Osteocyte (in vitro differentiated cells): ENCODE results near the gene PTPRN2. TPM values are rescaled to one million over a fixed set of nuclear protein-coding genes. Genes with fewer than 3 reads are reported as not detected.
"Not testable (repeated sequence)": the region's sequence is repeated elsewhere in the genome, so short reads cannot be mapped to it uniquely, and the experiment has no call there.

Experiments
- DNase-seq: peaks from one replicate; pipeline ENCODE4 v3.0.0; 2021; ENCODE audit warnings: mixed read lengths; ENCODE audit not compliant: unreplicated experiment; ENCODE audit errors: extremely low spot score
- H3K27ac Mint-ChIP-seq: one replicate; pipeline ENCODE4 v1.8.0; 2021; ENCODE audit warnings: mild to moderate bottlenecking, mixed read lengths; ENCODE audit not compliant: unreplicated experiment
- H3K27me3 Mint-ChIP-seq: one replicate; pipeline ENCODE4 v1.8.0; 2021; ENCODE audit warnings: mixed read lengths; ENCODE audit not compliant: unreplicated experiment
- H3K36me3 Mint-ChIP-seq: one replicate; pipeline ENCODE4 v1.8.0; 2021; ENCODE audit warnings: mixed read lengths; ENCODE audit not compliant: unreplicated experiment
- H3K4me1 Mint-ChIP-seq: one replicate; pipeline ENCODE4 v1.8.0; 2021; ENCODE audit warnings: mixed read lengths; ENCODE audit not compliant: unreplicated experiment
- H3K4me3 Mint-ChIP-seq: one replicate; pipeline ENCODE4 v1.8.0; 2021; ENCODE audit warnings: mild to moderate bottlenecking, moderate library complexity, mixed read lengths; ENCODE audit not compliant: unreplicated experiment
- H3K9me3 Mint-ChIP-seq: one replicate; pipeline ENCODE4 v1.8.0; 2021; ENCODE audit warnings: mixed read lengths; ENCODE audit not compliant: unreplicated experiment
- total RNA-seq: library from RNA; stranded (reverse); gene quantifications from 2 replicates; pipeline ENCODE4 v1.2.1, GENCODE V29; 2021
- TF ChIP-seq, protein P1 (sequence below): fragments of 200-600 bp; sonication (generic); IDR thresholded peaks from 2 replicates; pipeline ENCODE4 v1.5.0; 2021; ENCODE audit warnings: antibody characterized with exemption, mild to moderate bottlenecking, moderate library complexity

The PTPRN2 gene
- total RNA-seq, 1 donor from 2014 or later, result 0.59 TPM

DNA sequence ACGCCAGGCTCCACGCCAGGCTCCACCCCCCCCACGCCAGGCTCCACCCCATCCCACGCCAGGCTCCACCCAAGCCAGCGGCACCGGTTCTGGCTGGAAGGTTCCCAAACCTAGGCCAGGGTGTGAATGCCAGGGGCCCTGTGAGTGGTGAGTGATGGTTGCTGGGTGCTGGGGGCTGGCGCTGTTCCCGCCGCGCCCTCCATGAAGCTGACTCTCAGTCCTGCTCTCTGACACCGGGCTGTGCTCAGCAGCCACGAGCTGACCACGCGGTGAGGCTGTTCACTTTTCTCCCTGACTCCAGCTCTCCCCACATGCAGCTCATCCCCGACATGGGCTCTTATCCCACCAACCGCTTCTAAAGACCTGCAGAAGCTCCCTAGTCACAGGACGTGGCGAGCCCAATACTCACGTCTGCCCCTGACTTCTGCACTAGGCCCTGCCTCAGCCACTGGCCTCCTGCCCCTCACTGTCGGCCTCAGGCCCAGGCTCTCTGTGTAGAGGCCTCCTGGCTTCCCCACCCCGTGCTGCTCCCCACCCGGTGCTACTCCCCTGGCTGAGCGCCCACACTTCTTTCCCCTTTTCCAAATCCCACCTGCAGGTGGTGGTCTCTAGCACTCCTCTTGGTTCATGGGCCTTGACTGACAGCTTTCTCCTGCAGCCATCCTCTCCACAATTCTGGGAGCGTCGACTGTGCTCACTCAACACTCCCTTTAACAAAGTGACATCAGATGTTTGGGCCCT is 603.0 kb downstream of the PTPRN2 start:
- Mint-ChIP-seq H3K27ac (no peak overlapping the region), H3K9me3 (peaks cover 7% of the 10 kb centered on the region), H3K27me3 (no peaks in the 10 kb centered on the region), H3K36me3 (no peaks in the 10 kb centered on the region), H3K4me3 (no peak overlapping the region), H3K4me1 (no peaks in the 10 kb centered on the region)
- DNase-seq, result no peak
- TF ChIP-seq, protein P1, sequence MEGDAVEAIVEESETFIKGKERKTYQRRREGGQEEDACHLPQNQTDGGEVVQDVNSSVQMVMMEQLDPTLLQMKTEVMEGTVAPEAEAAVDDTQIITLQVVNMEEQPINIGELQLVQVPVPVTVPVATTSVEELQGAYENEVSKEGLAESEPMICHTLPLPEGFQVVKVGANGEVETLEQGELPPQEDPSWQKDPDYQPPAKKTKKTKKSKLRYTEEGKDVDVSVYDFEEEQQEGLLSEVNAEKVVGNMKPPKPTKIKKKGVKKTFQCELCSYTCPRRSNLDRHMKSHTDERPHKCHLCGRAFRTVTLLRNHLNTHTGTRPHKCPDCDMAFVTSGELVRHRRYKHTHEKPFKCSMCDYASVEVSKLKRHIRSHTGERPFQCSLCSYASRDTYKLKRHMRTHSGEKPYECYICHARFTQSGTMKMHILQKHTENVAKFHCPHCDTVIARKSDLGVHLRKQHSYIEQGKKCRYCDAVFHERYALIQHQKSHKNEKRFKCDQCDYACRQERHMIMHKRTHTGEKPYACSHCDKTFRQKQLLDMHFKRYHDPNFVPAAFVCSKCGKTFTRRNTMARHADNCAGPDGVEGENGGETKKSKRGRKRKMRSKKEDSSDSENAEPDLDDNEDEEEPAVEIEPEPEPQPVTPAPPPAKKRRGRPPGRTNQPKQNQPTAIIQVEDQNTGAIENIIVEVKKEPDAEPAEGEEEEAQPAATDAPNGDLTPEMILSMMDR, result no peak

DNA sequence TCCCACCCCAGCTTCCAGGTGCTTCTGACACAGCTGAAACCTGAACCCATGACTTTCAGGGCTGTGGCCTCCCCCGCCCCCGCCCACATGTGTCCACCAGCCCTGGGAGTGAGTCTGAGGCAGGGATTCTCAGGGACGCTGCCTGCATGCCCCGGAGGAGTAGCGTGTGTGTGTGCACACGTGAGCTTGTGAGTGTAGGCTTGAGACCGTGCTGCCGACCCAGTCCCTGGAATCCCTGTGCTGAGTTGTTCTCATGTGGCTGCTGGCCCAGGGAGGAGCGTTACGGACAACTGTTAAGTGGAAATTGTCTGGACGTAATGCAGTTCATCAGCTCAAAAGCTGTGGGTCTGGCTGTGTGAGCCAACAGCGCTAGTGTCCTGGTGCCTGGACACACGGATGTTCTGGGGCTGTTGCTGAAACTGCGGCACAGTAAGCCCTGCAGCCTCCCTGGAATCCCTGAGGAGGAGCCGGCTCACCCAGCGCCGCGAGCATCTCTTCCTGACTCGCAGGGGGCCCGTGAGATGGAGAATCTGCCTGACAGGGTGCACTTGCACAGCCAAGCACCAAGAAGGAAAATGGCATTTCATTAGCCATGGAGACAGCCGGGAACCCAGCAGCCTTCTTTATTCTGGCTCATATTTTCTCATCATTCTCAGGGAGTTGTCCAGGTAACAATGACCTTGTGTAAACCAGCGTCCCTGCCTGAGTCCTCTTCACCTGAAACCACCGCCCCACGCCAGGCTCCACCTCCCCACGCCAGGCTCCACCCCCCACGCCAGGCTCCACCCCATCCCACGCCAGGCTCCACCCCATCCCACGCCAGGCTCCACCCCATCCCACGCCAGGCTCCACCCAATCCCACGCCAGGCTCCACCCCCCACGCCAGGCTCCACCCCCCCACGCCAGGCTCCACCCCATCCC is 603.9 kb downstream of the PTPRN2 start:
- DNase-seq, result no peak
- Mint-ChIP-seq H3K27me3 (no peaks in the 10 kb centered on the region), H3K9me3 (peaks cover 7% of the 10 kb centered on the region), H3K27ac (no peak overlapping the region), H3K4me3 (no peak overlapping the region), H3K4me1 (no peaks in the 10 kb centered on the region), H3K36me3 (no peaks in the 10 kb centered on the region)
- TF ChIP-seq, protein P1, result no peak

DNA sequence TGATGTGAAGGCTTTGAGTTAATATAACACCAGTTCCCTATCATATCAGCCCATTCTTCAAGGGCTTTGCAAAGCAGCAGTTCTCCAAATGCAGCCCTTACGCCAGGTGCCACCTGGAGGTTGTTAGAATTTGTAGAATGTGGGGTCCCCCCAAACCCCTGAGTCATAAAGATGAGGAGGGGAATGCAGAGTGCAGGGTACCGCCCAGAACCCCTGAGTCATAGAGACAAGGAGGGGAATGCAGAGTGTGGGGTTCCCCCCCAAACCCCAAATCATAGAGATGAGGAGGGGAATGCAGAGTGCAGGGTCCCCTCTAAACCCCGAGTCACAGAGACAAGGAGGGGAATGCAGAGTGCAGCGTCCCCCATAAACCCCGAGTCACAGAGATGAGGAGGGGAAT is 605.8 kb downstream of the PTPRN2 start:
- H3K36me3 Mint-ChIP-seq, result no peaks in the 10 kb centered on the region
- TF ChIP-seq, protein P1, result no peak
- no peaks in the 10 kb centered on the region for H3K4me1 Mint-ChIP-seq
- H3K9me3 Mint-ChIP-seq, result peaks cover 13% of the 10 kb centered on the region
- H3K4me3 Mint-ChIP-seq, result no peak overlapping the region
- no peak overlapping the region for H3K27ac Mint-ChIP-seq
- DNase-seq, result no peak
- H3K27me3 Mint-ChIP-seq, result no peaks in the 10 kb centered on the region

DNA sequence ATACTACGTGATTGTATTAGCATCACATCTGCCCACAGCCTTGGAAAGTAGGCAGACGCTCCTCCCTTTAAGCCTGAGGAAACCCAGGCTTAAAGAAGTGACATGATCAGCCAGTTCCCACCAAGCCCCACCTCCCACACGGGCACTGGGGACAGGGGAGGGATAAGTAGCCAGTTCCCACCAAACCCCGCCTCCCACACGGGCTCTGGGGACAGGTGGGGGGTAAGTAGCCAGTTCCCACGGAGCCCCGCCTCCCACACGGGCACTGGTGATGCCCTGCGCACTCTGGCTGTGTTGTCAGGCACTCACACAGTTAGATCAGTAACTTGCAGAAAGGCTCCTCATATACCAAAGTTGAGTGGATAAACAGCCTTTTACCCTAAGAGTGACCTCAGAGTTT is 606.8 kb downstream of the PTPRN2 start:
- TF ChIP-seq, protein P1, result no peak
- Mint-ChIP-seq H3K4me1 (no peaks in the 10 kb centered on the region), H3K4me3 (no peak overlapping the region), H3K9me3 (peaks cover 20% of the 10 kb centered on the region), H3K27me3 (no peaks in the 10 kb centered on the region), H3K27ac (no peak overlapping the region), H3K36me3 (no peaks in the 10 kb centered on the region)
- DNase-seq, result no peak

DNA sequence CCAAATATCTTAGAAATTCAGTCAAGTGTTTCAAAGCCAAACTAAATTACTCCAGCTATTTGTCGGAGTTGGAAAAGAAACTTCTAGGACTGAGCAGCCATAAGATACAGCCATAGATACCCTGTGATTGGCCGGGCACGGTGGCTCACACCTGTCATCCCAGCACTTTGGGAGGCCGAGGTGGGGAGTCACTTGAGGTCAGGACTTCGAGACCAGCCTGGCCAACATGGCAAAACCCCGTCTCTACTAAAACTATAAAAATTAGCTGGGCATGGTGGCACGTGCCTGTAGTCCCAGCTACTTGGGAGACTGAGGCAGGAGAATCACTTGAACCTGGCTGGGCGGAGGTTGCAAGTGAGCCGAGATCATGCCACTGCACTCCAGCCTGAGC is 607.3 kb downstream of the PTPRN2 start:
- H3K36me3 Mint-ChIP-seq, H3K4me1 Mint-ChIP-seq, H3K27ac Mint-ChIP-seq, H3K4me3 Mint-ChIP-seq, DNase-seq, H3K27me3 Mint-ChIP-seq: not testable (repeated sequence)
- H3K9me3 Mint-ChIP-seq, result peaks cover 20% of the 10 kb centered on the region
